GM23338 (cell line): ENCODE data around the gene ROBO1. TPM values are rescaled to one million over a fixed set of nuclear protein-coding genes. Genes with fewer than 3 reads are reported as not detected.

Experiments
- ATAC-seq: fragments of 200-7000 bp; cut with Tn5 transposase; 3 replicates; pipeline ENCODE4 v1.9.1; 2020
- DNase-seq: peaks from one replicate; pipeline ENCODE4 v3.0.0-alpha.2; 2015; ENCODE audit warnings: low spot score
- H2AFZ ChIP-seq: fragments of 200-600 bp; sonication (generic); 2 replicates; pipeline ENCODE4 v1.8.0; 2016; ENCODE audit warnings: antibody characterized with exemption, mild to moderate bottlenecking, moderate library complexity
- H3F3A ChIP-seq: fragments of 200-600 bp; sonication (generic); replicated peaks from 2 replicates; pipeline ENCODE4 v1.8.0; 2017; ENCODE audit warnings: antibody characterized with exemption, mixed run types, low read depth
- H3K27ac ChIP-seq: fragments of 200-600 bp; sonication (generic); 2 replicates; pipeline ENCODE4 v1.6.1; 2016; ENCODE audit warnings: low read depth
- H3K27me3 ChIP-seq: fragments of 200-600 bp; sonication (generic); 2 replicates; pipeline ENCODE4 v1.8.0; 2016; ENCODE audit warnings: mild to moderate bottlenecking, mixed run types, moderate library complexity; ENCODE audit not compliant: insufficient read depth
- H3K36me3 ChIP-seq: fragments of 200-600 bp; sonication (generic); 2 replicates; pipeline ENCODE4 v1.8.0; 2016; ENCODE audit warnings: mild to moderate bottlenecking; ENCODE audit not compliant: insufficient read depth
- H3K4me1 ChIP-seq: fragments of 200-600 bp; sonication (generic); 2 replicates; pipeline ENCODE4 v1.8.0; 2016; ENCODE audit warnings: mild to moderate bottlenecking, moderate library complexity; ENCODE audit not compliant: insufficient read depth
- H3K4me2 ChIP-seq: fragments of 200-600 bp; sonication (generic); 2 replicates; pipeline ENCODE4 v1.7.1; 2017; ENCODE audit warnings: mixed run types
- H3K4me3 ChIP-seq: fragments of 200-600 bp; sonication (generic); 2 replicates; pipeline ENCODE4 v1.6.1; 2016; ENCODE audit warnings: mixed run types
- H3K79me2 ChIP-seq: fragments of 200-600 bp; sonication (generic); replicated peaks from 2 replicates; pipeline ENCODE4 v1.8.0; 2017; ENCODE audit warnings: mild to moderate bottlenecking; ENCODE audit not compliant: insufficient read depth
- H3K9me2 ChIP-seq: fragments of 200-600 bp; sonication (generic); 2 replicates; pipeline ENCODE4 v1.8.0; 2017; ENCODE audit not compliant: insufficient read depth
- H4K20me1 ChIP-seq: fragments of 200-600 bp; sonication (generic); replicated peaks from 2 replicates; pipeline ENCODE4 v1.8.0; 2017; ENCODE audit warnings: mild to moderate bottlenecking; ENCODE audit not compliant: insufficient read depth
- H3K27ac Mint-ChIP-seq: 2 replicates; pipeline ENCODE4 v1.8.0; 2020; ENCODE audit warnings: inconsistent platforms, mild to moderate bottlenecking, moderate library complexity, mixed read lengths
- H3K27me3 Mint-ChIP-seq: 3 replicates; pipeline ENCODE4 v1.8.0; 2022; ENCODE audit warnings: low read depth, mild to moderate bottlenecking, moderate library complexity, mixed read lengths, inconsistent platforms; ENCODE audit not compliant: insufficient read depth, poor library complexity
- H3K36me3 Mint-ChIP-seq: 3 replicates; pipeline ENCODE4 v1.8.0; 2021; ENCODE audit warnings: low read depth, mild to moderate bottlenecking, inconsistent platforms, moderate library complexity, mixed read lengths
- H3K4me1 Mint-ChIP-seq: 3 replicates; pipeline ENCODE4 v1.8.0; 2020; ENCODE audit warnings: mild to moderate bottlenecking, inconsistent platforms, mixed read lengths
- H3K4me3 Mint-ChIP-seq: 3 replicates; pipeline ENCODE4 v1.8.0; 2021; ENCODE audit warnings: moderate library complexity, mild to moderate bottlenecking, inconsistent platforms, mixed read lengths
- H3K9me3 Mint-ChIP-seq: 3 replicates; pipeline ENCODE4 v1.8.0; 2020; ENCODE audit warnings: moderate library complexity, mild to moderate bottlenecking, inconsistent platforms, mixed read lengths
- CREB1 ChIP-seq: fragments of 250-450 bp; sonication (Bioruptor Pico); IDR thresholded peaks from 2 replicates; pipeline ENCODE4 v1.5.0; 2020; ENCODE audit warnings: low read depth, mild to moderate bottlenecking, moderate library complexity
- EZH2 ChIP-seq: fragments of 200-600 bp; sonication (generic); IDR thresholded peaks from one replicate; pipeline ENCODE4 v1.8.0; 2017; ENCODE audit warnings: antibody characterized with exemption, mild to moderate bottlenecking, low read depth; ENCODE audit not compliant: unreplicated experiment
- JUNB ChIP-seq: IDR thresholded peaks from one replicate; pipeline ENCODE4 v1.6.1; 2016; ENCODE audit warnings: antibody characterized with exemption; ENCODE audit not compliant: unreplicated experiment
- NANOG ChIP-seq: IDR thresholded peaks from 2 replicates; pipeline ENCODE4 v1.6.1; 2016; ENCODE audit warnings: antibody characterized with exemption, borderline replicate concordance
- POLR2AphosphoS5 ChIP-seq: IDR thresholded peaks from 2 replicates; pipeline ENCODE4 v1.6.1; 2016; ENCODE audit warnings: antibody characterized with exemption, low read depth
- STAT1 ChIP-seq: IDR thresholded peaks from one replicate; pipeline ENCODE4 v1.6.1; 2016; ENCODE audit warnings: antibody characterized with exemption; ENCODE audit not compliant: unreplicated experiment
- ZNF114 ChIP-seq: fragments of 250-450 bp; sonication (Bioruptor Pico); IDR thresholded peaks from 2 replicates; pipeline ENCODE4 v1.5.0; 2020; ENCODE audit warnings: mild to moderate bottlenecking, moderate library complexity
- ZNF331 ChIP-seq: fragments of 250-450 bp; sonication (Bioruptor Pico); IDR thresholded peaks from 2 replicates; pipeline ENCODE4 v1.5.0; 2020; ENCODE audit warnings: low read depth, mild to moderate bottlenecking, moderate library complexity
- polyA plus RNA-seq: library from polyadenylated mRNA; unstranded; fragments of >200 nt; fragmentation: Nextera tagmentation; extraction: Ambion mirVana; gene quantifications from 2 replicates; pipeline ENCODE4 v1.2.1, GENCODE V29; 2016
- total RNA-seq: library from RNA; depleted of rRNA; stranded (reverse); fragments of >200 nt; shearing (Covaris generic); gene quantifications from 2 replicates; pipeline ENCODE4 v1.2.3, GENCODE V29; 2014
- TF ChIP-seq, protein P1 (sequence below): IDR thresholded peaks from 2 replicates; pipeline ENCODE4 v1.6.1; 2016; ENCODE audit warnings: antibody characterized with exemption
- TF ChIP-seq, protein P2 (sequence below): IDR thresholded peaks from one replicate; pipeline ENCODE4 v1.6.1; 2018; ENCODE audit warnings: antibody characterized with exemption; ENCODE audit not compliant: unreplicated experiment

Gene ROBO1
- total and polyA plus RNA-seq, 2 experiments from 2014 or later = 19.2 to 78.3 TPM

GRCh38 chr3:78992830-78993229 is 775.0 kb downstream of the ROBO1 start:
- Mint-ChIP-seq H3K4me3 (no peak overlapping the region), H3K36me3 (peaks cover 17% of the 10 kb centered on the region; the same call in 2 of the 3 replicates), H3K27ac (no peak overlapping the region), H3K27me3 (no peaks in the 10 kb centered on the region), H3K4me1 (peaks cover 28% of the 10 kb centered on the region), H3K9me3 (peaks cover 4% of the 10 kb centered on the region; the same call in 2 of the 3 replicates)
- Histone ChIP-seq H3K4me2 (0 out of 2 replicates have a peak overlapping the region, but pooled peaks have one; percentile 48), H2AFZ (no peak overlapping the region), H3K9me2 (no peaks in the 10 kb centered on the region), H3K4me3 (no peak overlapping the region), H3K79me2 (peaks cover 64% of the 10 kb centered on the region), H3K4me1 (peaks cover 18% of the 10 kb centered on the region), H3K36me3 (no peaks in the 10 kb centered on the region), H3F3A (no peaks in the 10 kb centered on the region), H4K20me1 (0 out of 2 replicates have a peak, but pooled peaks cover 3% of the 10 kb centered on the region), H3K27me3 (no peaks in the 10 kb centered on the region), H3K27ac (no peak overlapping the region)
- TF ChIP-seq STAT1 (no peak), CREB1 (no peak), ZNF114 (no peak)
- no peak for DNase-seq
- ATAC-seq = no peak

DNA sequence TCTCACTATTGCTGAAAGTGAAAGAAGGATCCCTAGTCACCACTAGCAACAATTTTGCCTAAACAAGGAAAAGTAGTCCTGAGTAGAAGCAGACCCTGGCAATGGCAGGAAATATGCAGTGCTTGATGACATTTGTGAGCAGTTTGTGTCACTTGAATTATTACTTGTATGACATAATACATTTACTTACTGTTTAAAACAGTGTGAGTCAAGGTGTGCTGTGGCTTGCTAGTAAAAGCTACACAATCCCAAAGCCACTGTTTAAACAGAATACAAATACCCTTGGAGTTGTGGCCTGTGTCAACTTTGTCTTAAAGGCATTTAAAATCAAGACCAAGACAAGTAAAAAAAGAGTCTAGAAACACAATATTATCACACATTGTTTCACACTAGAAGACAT is 775.4 kb downstream of the ROBO1 start:
- H3K27me3 ChIP-seq = no peaks in the 10 kb centered on the region
- no peak overlapping the region for H3K27ac ChIP-seq
- peaks cover 4% of the 10 kb centered on the region; the same call in 2 of the 3 replicates for H3K9me3 Mint-ChIP-seq
- no peak for DNase-seq
- H3F3A ChIP-seq = no peaks in the 10 kb centered on the region
- H3K4me1 ChIP-seq = peaks cover 20% of the 10 kb centered on the region
- no peak overlapping the region for H3K4me3 ChIP-seq
- H3K4me3 Mint-ChIP-seq = no peak overlapping the region
- H2AFZ ChIP-seq = no peak overlapping the region
- TF ChIP-seq, protein P1, sequence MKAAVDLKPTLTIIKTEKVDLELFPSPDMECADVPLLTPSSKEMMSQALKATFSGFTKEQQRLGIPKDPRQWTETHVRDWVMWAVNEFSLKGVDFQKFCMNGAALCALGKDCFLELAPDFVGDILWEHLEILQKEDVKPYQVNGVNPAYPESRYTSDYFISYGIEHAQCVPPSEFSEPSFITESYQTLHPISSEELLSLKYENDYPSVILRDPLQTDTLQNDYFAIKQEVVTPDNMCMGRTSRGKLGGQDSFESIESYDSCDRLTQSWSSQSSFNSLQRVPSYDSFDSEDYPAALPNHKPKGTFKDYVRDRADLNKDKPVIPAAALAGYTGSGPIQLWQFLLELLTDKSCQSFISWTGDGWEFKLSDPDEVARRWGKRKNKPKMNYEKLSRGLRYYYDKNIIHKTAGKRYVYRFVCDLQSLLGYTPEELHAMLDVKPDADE = no peak
- TF ChIP-seq POLR2AphosphoS5 (no peak), CREB1 (no peak), ZNF331 (no peak), EZH2 (no peak), STAT1 (no peak), NANOG (no peak), ZNF114 (no peak), JUNB (no peak)
- H4K20me1 ChIP-seq = peaks cover 3% of the 10 kb centered on the region; the same call in 1 of the 2 replicates
- H3K9me2 ChIP-seq = no peaks in the 10 kb centered on the region
- H3K27me3 Mint-ChIP-seq = no peaks in the 10 kb centered on the region
- peaks cover 60% of the 10 kb centered on the region for H3K79me2 ChIP-seq
- no peaks in the 10 kb centered on the region for H3K36me3 ChIP-seq
- peaks cover 17% of the 10 kb centered on the region; the same call in 2 of the 3 replicates for H3K36me3 Mint-ChIP-seq
- H3K27ac Mint-ChIP-seq = no peak overlapping the region
- H3K4me2 ChIP-seq = no peak overlapping the region
- peaks cover 29% of the 10 kb centered on the region for H3K4me1 Mint-ChIP-seq
- ATAC-seq = no peak

- H3K4me1 ChIP-seq = peaks cover 28% of the 10 kb centered on the region
- DNase-seq (no peak), ATAC-seq (no peak)
- Mint-ChIP-seq H3K27ac (no peak overlapping the region; the same call in 1 of the 2 replicates), H3K4me3 (no peak overlapping the region), H3K9me3 (peaks cover 4% of the 10 kb centered on the region; the same call in 2 of the 3 replicates), H3K4me1 (peaks cover 36% of the 10 kb centered on the region), H3K27me3 (no peaks in the 10 kb centered on the region), H3K36me3 (peaks cover 17% of the 10 kb centered on the region; the same call in 2 of the 3 replicates)
- peaks cover 3% of the 10 kb centered on the region; the same call in 1 of the 2 replicates for H4K20me1 ChIP-seq
- H3F3A ChIP-seq = 0 out of 2 replicates have a peak, but pooled peaks cover under 1% of the 10 kb centered on the region
- no peak overlapping the region for H3K27ac ChIP-seq
- H3K4me2 ChIP-seq = no peak overlapping the region
- no peaks in the 10 kb centered on the region for H3K27me3 ChIP-seq
- no peak overlapping the region for H3K4me3 ChIP-seq
- H3K79me2 ChIP-seq = peaks cover 53% of the 10 kb centered on the region
- no peak overlapping the region for H2AFZ ChIP-seq
- no peaks in the 10 kb centered on the region for H3K36me3 ChIP-seq
- no peaks in the 10 kb centered on the region for H3K9me2 ChIP-seq
- no peak for TF ChIP-seq ZNF331
- no peak for TF ChIP-seq STAT1
- TF ChIP-seq POLR2AphosphoS5 = no peak
- TF ChIP-seq EZH2 = no peak
- TF ChIP-seq, protein P2, sequence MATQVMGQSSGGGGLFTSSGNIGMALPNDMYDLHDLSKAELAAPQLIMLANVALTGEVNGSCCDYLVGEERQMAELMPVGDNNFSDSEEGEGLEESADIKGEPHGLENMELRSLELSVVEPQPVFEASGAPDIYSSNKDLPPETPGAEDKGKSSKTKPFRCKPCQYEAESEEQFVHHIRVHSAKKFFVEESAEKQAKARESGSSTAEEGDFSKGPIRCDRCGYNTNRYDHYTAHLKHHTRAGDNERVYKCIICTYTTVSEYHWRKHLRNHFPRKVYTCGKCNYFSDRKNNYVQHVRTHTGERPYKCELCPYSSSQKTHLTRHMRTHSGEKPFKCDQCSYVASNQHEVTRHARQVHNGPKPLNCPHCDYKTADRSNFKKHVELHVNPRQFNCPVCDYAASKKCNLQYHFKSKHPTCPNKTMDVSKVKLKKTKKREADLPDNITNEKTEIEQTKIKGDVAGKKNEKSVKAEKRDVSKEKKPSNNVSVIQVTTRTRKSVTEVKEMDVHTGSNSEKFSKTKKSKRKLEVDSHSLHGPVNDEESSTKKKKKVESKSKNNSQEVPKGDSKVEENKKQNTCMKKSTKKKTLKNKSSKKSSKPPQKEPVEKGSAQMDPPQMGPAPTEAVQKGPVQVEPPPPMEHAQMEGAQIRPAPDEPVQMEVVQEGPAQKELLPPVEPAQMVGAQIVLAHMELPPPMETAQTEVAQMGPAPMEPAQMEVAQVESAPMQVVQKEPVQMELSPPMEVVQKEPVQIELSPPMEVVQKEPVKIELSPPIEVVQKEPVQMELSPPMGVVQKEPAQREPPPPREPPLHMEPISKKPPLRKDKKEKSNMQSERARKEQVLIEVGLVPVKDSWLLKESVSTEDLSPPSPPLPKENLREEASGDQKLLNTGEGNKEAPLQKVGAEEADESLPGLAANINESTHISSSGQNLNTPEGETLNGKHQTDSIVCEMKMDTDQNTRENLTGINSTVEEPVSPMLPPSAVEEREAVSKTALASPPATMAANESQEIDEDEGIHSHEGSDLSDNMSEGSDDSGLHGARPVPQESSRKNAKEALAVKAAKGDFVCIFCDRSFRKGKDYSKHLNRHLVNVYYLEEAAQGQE = no peak
Observed at GRCh38 chr3:78991656-78992055, 776.1 kb downstream of the ROBO1 start.
